ENCODE data around the gene BCAN.

GRCh38 chr1:156659988-156660751 is 18.3 kb downstream of the BCAN start:
- TF ChIP-seq EP300 (IDR thresholded peaks at IDR 0.05) (peak in 1 of 4 donors; percentile 18), POLR2AphosphoS5 (IDR thresholded peaks at IDR 0.05) (peak; percentile 42 to 74), POLR2A (IDR thresholded peaks at IDR 0.05) (peak in 1 of 4 donors; percentile 12)
